NCI-H510A (cell line): Measurements from ENCODE around the gene CEACAM20.
"Not testable (repeated sequence)": the region's sequence is repeated elsewhere in the genome, so short reads cannot be mapped to it uniquely, and the experiment has no call there.

Experiments
- DNase-seq: peaks from one replicate; lab custom pipeline; 2025; lab: John Stamatoyannopoulos, UW

The CEACAM20 gene

DNA sequence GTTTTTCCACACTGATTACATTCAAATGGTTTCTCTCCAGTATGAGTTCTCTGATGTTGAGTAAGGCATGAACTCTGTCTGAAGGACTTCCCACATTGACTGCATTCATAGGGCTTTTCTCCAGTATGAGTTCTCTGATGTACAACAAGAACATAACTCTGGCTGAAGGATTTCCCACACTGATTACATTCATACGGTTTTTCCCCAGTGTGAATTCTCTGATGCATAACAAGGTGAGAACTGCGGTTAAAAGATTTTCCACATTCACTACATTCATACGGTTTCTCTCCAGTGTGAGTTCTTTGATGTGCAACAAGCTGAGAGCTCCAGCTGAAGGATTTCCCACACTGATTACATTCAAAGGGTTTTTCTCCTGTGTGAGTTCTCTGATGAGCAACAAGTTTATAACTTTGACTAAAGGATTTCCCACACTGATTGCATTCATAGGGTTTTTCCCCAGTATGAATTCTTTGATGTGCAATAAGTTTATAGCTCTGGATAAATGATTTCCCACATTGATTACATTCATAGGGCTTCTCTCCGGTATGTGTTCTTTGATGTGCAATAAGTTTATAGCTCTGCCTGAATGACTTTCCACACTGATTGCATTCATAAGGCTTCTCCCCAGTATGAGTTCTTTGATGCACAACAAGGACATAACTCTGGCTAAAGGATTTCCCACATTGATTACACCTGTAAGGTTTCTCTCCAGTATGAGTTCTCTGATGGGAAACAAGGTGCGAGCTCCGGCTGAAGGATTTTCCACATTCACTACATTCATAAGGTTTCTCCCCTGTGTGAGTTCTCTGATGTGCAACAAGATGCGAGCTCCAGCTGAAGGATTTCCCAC is 52.7 kb downstream of the CEACAM20 start:
- DNase-seq, result no peak

DNA sequence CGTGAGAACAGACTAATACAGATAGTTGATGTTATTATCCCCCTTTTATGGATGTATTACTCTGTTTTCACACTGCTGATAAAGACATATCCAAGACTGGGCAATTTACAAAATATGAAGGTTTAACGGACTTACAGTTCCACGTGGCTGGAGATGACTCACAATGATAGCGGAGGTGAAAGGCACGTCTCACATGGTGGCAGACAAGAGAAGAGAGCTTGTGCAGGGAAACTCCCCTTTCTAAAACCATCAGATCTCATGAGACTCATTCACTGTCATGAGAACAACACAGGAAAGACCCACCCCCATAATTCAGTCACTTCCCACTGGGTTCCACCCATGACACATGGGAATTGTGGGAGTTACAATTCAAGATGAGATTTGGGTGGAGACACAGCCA is 60.7 kb downstream of the CEACAM20 start:
- DNase-seq, result not testable (repeated sequence)

DNA sequence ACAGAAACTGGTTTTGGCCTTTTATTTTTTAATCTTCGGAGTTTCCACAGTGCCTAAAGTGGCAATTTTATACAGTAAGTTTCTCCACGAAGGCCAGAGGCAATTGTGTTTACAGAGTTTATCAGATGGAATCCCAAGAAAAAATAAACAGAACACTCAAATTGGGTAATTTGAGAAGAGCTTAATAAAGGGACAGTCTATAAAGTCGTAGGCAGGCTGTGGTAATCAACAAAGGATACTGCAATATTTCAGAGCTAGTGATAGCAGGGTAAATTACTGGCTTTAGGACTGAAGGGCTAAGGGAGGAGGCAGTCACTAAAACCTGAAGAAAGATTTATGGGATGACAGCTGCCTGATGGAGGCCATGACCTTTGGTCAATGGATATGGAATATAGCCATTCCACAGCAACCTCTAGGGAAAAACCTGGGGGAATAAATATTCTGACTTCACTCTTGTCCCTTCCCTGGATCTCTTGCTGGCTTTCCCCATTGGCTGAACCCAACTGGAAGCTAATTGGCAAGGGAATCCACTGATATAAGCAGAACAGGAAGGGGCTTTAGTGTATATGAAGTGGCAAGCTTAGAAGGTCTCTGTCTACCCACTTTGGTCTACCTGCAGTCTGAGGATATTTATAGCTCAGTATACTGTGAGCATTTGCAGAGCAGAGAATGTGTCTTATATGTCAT is 66.7 kb downstream of the CEACAM20 start:
- DNase-seq, result not testable (repeated sequence)
